ENCODE measurements around the gene ALOXE3.

Gene ALOXE3

DNA sequence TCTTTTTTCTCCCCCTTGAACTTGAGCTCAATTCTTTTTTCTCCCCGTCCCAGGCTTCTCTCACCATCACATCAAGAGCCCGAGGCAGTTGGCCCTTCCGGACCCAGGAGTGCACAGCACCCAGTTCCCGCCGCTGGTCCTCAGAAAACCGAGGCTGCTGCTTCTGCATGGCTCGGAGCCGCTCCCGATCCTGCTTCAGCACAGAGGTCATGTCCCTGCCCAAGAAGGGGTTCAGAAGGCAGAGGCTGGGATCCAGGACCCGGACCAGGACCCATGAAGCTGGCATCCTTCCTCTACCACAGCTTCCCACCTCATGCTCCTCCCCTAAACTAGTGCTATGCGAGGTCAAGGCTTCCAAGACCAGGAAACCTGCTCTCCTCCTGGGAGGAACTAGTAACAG is 23.4 kb upstream of the ALOXE3 start:
- no peak for DNase-seq

DNA sequence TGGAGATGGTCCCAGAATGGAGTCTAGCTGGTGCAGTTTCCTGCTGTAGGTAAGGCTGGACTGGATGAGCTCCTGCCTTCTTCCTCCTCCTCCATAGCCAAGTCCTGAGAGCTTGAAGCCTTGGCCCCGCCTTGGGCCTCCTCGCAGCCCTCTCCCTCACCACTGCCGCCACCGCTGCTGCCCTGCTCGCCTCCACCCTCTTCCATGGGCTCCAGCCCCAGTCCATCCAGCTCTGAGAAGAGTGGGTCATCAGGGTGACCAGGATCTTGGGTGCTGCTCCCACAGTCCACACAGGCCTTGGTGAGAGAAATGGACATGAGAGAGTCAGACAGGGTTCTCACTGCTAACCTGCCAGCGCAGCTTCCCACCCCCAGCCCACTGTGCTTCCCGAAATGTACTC is 22.7 kb upstream of the ALOXE3 start:
- DNase-seq = no peak

DNA sequence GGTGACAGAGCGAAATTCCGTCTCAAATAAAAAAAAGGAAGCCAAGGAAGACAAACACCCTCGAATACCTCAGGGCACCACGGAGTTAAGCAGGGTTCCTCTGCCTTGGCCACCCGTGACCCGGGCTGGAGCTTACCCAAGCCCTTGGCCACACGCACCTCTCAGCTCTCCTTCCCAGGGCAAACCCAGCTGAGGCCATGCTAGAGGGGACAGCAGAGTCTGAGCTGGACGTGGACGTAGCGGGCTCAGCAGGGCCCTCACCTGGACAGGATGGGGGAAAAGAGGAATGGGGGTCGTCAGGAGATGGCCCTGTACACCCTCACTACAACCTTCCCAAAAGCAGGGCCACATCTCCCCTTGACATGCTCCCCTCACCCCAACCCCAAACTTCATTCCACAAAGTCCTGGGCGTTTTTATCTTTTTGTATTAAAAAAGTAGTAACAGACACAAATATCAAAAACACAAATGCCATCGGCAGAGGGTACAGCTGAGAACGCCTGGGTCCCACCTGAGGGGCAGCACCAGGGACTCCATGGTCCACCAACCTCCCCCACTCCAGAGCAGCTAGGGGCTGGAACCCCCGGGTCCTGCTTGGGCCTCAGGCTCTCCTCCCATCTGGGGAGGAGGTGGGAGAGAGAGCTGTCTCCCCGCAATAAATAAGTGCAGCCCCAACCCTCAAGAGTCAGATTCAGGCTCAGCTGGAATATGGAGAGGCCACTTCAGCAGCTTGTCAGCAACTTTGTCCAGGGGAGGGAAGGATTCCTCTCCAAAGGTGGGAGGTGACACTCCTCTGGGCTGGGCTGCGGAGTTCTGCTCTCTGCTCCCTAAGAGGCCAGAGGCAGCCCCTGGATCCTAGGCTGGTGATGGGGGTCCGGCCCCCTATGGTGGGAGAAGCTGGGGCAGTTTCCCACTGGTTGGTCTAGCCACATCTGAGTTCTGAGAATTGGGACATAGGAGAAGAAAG is 22.0 kb upstream of the ALOXE3 start:
- no peak for DNase-seq

DNA sequence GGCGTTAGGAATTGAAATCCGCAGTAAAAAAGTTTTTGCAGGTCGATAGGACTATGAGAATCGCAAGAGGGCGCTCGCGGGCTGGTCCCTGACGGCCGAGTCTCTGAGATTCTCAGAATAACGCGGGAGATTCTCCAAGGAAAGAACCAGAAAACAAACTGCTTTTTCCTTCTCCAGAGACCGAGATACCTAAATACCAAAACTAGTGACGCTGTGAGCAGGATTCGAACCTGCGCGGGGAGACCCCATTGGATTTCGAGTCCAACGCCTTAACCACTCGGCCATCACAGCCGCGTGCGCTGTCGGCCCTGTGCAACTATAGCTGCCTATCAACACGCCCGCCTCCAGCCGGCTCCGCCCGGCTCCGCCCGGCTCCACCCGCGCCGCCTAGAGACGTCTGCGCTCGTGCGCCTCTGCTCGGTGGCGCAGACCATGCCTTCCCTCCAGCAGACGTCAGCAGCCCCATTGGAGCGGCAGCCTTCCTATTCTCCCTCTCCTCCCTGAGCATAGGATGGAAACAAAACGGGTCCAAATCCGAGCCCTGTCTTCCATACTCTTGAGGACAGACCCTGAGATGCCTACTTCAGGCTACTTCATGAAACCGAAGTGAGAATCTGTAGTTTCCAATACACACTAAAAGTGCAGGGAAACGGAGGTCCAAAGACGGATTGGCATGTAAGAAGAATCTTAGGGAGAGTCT is 20.5 kb upstream of the ALOXE3 start:
- DNase-seq = peak; percentile 93

DNA sequence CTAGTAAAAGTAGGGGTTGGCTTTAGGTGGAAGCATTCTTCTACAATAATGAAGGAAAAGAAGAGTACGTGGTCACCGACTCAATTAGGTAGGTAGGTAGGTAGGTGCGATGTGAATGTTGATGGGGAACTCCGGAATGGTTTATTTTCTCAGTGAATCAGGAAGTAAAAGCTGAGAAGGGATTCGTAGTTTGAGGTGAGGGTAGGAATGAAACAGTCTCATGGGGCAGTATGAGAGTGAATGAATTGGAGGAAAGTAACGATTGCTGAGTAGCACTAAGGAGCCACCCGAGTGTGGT is 20.0 kb upstream of the ALOXE3 start:
- no peak for DNase-seq

DNA sequence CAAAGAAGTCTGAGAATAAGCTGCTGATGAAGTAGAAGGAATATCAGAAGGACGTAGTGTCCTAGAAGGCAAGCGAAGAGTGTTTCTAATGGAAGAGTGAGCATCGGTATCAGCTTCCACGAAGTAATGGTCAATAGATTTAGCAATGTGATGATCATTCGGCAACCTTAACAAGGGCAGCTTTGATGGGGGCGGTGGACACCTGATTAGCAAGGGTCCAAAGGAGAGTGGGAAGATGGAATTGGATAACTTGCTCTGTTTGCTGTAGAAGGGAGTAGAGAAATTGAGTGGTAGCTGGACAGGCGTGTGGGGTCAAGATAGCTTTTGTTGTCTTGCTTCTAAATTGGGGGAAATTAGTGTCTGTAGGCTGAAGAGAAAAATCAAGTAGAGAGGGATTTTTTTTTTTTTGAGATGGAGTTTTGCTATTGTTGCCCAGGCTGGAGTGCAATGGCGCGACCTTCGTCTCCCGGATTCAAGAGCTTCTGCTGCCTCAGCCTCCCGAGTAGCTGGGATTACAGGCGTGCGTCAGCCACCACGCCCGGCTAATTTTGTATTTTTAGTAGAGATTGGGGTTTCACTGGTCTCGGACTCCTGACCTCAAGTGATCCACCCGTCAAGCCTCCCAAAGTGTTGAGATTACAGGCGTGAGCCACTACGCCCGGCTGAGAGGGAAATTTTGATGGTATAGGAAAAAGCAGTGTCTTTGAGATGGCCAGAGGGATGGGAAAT is 19.5 kb upstream of the ALOXE3 start:
- no peak for DNase-seq

DNA sequence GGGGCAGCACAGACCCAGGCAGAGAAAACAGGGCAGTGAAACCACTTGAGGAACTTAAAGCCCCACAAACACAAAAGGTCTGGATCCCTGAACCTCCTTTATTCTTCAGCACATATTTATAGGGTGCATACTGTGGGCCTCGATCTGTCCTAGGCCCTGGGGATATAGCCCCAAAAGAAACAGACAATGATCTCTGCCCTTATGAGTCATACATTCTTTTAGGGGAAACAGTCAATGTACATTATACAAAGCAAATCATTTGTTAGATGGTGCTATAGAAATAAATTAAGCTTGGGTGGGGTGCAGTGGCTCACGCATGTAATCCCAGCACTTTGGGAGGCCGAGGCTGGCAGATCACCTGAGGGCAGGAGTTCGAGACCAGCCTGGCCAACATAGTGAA is 15.6 kb upstream of the ALOXE3 start:
- no peak for DNase-seq

DNA sequence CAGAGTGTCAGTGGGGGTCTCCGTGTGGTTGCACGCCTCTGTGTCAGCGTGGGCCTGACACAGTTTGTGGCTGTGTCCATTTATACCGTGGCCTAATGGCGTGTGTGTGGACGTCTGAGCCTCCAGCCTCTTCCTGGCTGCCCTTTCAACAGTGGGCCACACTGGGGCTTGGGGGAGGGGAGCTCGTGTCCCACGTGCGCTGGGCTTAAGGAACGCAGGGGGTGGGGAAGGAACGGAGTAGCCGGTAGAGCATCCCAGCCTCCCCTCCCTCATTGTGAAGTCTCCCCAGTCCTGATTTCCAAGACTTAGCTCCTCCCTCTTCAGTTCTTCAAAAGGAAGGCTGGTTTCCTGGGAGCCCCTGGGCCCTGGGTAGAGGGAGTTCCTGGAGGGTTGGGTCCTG is 15.1 kb upstream of the ALOXE3 start:
- no peak for DNase-seq

DNA sequence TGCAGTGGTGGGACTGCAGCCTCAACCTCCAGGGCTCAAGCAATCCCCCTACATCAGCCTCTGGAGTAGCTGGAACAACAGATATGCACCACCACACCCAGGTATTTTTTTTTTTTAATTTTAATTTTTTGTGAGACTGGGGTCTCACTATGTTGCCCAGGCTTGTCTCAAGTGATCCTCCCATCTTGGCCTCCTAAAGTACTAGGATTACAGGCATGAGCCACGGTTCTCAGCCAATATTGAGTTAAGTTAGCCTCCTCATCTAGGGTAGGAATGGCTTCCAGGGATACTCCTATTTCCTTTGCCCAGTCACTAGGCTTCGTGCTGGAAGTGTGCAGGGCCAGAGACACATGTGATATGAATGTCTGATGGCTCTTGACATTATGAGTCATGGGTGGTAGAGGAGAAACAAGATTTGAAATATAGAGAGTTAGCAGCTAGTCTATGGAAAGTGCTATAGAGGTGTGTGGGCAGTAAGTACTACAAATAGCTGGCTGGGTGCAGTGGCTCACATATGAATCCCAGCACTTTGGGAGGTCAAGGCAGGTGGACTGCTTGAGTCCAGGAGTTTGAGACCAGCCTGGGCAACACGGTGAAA is 13.6 kb upstream of the ALOXE3 start:
- DNase-seq = no peak

DNA sequence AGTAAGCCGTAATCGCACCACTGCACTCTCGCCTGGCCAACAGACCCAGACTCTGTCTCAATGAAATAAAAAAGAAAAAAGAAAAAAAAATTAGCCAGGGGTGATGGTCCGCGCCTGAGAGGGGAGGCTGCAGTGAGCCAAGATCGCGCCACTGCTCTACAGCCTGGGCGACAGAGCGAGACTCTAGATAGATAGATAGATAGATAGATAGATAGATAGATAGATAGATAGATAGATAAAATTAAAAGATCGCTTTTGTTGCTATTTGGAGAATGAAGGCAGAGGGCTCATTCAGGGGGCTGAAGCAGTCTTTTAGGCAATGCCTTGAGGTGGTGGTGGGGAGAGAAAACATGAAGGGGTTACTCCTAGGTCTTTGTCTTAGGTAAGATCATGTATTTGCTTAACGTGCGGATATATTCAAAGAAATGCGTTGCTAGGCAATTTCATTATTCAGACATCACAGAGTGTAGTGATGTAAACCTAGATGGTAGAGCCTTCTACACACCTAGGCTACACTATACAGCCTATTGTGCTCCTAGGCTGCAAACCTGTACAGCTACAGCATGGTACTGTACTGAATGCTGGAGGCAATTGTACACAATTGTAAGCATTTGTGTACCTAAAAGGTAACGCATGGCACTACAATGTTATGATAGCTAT is 9.9 kb upstream of the ALOXE3 start:
- DNase-seq = no peak

DNA sequence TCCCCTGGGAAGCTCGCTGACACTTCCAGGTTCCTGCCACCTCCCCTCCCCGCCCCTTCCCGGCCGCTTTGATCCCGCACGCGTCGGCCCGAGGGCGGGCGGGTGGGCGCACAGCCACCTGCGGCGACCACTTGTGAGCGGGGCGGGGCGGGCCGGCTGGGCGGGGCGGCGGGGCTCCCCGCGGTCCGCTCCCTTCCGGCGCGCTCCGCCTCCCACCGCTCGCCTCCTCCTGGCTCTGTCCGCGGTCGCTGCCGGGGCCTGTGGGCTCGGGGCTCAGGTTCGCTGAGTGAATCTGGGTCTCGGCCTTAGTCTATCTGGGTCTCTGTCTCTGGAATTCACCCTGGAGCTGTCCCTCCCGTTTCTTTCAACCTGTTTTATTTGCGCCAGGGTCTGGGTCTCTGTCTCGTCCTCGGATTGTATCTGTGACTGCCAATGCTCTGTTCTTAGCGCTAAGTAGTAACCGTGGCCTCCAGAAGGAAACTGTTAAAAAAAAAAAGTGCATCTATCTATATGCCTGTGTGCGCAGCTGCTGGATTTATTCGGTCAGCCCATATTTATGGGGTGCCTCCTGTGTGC is 8.3 kb upstream of the ALOXE3 start:
- DNase-seq = no peak

DNA sequence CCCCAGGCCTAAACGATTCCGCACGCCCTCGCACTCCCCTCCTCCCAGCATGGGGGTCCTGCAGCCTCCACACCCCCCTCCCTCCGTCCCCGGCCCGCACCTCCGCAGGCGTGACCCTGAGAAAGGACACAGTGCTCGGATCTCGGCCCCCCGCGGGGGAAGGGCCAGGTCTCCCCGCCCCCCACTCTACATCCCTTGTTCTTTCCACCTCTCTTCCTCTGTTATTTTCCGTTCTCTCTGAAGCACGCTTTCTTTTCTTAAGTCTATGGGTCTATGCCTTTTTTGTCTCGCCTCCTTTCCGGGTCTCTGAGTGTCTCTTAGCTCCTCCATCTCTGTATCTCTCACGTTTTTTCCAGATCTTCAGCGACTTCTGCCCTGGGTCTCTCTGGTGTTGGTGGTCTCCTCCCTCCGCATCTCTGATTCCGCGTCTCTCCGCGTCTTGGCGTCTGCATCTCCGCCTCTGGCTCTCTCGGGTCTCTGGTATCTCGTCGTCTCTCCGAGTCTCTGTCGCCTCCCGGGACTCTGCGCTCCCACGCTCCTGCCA is 7.7 kb upstream of the ALOXE3 start:
- no peak for DNase-seq

DNA sequence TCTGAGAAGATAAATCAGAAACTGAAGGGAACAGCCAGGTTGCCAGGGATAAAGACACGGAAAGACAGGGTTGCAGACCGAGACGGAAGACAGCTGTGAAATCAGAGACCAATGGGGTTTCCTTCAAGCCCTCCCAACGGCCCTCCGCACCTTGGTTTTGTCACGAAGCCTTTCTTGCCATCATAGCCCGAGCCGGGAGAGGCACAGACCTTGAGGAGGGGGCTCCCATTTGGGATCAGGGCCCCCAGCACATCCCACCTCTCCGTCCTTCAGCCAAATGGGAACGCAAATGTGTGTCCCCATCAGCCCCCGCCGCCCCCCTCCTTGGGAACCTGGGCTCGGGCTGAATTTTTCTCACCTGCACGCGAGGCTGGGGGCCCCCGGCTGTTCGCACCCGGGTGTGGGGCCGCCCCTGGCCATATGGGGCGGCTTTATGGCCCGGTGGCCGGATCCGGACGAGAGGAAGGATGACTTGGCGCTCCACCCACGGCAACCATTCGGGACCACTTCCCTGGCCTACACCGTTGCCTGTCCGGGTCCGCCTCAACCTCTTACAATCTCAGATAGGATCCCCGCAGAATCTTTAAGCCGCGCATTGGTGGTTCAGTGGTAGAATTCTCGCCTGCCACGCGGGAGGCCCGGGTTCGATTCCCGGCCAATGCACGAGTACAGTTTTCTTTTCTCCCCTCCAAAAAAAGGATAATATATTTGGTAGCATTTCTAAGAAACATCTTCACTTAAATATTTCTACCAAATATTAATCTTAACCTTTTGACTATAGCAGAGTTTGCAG is 7.0 kb upstream of the ALOXE3 start:
- no peak for DNase-seq

DNA sequence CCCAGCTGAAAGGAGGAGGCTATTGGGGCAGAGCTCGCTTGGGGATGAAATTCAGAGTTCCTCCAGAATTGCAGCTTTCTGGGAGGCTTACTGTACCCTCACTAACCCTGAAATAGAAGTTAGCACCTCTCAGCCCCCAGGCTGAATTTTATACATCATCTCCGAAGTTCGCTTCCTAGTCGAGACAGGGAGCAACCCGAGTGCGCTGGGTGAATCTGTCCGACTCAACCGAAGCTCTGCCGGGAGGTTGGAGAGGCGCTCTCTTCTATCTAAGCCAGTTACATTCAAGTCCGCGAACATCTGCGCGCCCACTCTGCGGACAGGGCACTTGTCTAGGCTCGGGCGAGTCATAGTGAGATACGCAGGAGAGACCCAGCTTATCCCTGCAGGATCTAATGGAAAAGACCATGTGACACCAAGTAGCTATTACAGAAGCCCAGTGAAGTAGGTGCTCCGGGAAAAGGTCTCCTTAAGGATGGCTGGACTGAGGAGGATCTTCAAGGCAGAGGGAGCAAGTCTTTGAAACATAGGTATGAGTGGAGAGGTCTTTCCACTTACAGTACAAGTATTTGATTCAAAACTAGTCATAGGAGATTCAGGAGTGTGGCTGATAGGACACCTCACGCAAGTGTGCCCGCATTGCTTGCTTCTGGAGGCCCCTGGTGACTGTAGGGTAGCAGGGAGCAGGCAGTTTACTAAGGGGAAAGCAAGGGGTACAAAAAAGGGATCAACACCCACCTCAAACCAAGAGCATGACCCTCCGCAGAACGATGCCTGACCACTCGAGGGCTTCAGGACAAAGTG is 6.2 kb upstream of the ALOXE3 start:
- no peak for DNase-seq

DNA sequence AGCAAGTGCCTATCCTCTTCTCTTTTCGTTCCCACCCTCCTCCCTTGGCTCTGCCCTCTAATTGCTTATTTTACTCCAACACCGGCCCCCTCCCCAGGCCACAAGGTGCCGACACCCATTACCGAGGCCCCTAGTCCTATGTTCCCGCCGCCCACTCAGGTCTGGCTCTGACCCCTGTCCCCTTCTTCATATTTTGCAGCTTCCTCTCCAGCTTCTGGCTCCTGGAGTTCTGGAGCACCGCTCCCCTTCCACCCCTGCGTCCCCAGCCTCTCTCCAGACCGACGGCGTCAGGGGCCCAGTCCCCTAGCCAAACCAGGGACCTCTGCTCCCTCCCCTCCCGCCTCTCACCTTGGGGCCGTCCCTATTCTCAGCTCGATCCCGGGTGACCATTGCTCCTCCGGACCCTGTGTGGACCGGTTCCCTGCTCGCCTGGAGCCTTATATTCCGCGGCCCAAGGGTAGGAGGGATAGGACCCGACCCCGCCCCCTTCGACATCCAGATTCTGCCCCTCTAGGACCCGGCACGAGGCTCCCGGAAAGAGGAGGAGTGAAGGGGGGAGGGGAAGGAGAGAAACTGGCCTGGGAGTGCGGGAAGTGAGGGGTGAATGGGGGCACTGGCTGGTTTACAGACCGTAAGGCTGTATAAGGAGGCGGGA is 5.5 kb upstream of the ALOXE3 start, which contains the start of gene HES7:
Gene HES7 (minus strand): TSS at position 412 of the 655 bp plus-strand sequence. CDS start 22 bp downstream, at position 390.
- no peak for DNase-seq

DNA sequence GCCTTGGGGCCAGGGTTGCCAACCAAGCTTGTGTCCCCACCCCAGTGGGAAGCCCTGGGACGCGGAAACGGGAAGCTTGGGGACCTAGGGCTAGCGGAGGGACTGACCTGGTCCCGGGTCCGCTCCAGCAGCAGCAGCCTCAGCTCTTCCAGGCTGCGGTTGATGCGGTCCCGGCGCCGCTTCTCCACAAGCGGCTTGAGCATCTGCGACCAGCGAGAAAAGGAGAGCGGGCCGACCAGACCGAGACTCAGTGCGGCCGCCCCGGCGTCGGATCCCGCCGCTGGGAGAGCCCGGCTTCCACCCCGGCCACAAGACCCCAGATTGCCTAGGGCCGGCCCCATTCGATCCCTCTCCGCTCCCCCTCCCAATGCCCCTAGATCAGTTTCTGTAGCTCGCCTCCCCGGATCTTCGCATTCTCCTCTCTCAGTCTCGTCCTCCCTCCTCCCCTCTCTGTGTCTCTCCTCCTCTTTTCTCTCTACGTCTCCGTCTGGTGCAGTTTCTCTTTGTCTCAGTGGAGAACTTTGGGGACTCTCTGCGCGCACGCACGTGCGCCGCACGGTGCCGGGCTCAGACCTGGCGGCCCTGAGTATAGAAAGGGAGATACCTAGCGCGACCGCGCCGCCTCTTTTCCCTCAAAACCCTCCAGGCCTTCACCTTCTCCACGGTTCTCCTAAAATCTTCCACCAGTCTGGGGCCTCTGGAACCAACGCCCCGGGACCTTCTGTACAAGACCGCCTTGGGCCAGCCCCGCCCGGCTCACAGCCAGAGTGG is 4.8 kb upstream of the ALOXE3 start:
- no peak for DNase-seq

DNA sequence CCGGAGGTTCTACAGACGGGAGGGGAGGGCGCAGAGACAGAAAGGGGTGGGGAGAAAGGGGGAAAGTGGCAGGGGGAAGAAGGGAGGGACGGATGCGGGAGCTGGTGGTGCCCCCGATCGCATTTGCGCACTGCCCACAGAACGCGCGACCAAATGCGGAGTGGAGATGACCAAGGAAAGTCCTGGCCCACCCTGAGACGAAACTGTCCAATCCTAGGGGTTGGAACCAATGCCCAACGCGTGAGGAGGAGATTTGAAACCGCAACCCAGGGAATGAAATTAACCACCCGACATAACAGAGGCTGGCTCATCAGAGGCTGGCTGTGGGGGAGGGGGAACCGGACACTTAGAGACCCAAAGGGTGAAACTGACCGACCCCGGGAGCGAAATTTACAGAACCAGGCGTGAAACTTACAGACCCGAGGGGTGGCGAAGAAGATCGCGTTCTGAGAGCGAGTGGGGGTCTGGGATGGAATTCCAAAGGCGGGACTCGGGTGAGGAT is 4.2 kb upstream of the ALOXE3 start:
- no peak for DNase-seq

DNA sequence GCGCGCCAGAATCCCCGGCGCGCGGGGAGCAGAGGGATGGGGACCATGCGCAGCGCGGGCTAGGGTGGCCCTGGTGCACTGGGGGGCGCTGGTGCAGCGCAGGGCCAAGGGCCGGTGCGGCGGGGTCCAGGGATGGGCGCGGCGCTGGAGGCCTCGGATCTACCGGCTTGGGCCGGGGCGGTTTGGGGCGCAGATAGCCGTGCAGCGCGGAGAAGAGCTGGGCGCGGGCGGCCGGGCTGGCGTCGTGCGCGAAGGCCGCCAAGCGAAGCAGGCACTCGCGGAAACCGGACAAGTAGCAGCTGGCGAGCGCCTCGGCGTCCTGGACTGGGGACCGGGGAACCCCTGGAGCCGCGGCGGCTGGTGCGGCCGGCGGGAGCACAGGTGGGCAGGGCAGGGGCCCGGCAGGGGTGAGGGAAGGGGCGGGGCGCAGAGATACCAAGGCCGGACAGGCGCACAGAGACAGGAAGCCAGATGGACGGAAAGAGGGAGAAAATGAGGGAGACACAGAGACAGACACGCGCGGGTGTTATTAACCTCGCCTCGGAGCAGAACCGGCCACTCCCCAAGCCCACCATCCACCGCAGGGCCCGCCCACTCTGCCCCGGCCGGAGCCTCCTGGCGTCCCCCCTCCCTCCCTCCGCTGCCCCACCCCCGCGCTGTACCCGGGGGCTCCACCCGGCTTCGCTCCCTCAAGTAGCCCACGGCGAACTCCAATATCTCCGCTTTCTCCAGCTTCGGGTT is 3.5 kb upstream of the ALOXE3 start:
- no peak for DNase-seq
